Measurements from ENCODE around the gene RFTN1.

Gene RFTN1

DNA sequence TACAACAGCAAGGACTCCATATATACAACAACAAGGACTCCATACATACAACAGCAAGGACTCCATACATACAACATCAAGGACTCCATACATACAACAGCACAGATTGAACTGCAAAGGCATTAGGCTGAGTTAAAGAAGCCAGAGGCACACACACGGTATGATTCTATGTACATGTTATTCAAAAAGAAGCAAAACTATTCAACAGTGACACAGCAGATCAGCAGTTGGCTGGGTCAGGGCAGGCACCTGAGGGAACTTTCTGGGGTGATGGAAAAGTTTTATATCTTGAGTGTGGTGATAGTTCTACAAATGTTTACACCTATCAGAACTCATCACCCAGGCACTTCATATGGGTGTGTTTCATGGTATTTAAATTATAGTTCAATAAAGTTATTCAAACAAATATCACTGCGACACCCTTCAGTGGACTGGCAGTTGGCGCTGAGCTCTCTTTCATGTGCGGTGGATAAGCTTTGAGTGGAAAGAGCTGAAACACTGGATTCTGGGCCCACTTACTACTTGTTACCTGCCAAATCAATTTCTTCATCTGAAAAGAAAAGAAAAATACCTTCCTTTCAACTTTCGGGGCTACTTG, 28.0 kb downstream of the RFTN1 start:
- no peak for DNase-seq

DNA sequence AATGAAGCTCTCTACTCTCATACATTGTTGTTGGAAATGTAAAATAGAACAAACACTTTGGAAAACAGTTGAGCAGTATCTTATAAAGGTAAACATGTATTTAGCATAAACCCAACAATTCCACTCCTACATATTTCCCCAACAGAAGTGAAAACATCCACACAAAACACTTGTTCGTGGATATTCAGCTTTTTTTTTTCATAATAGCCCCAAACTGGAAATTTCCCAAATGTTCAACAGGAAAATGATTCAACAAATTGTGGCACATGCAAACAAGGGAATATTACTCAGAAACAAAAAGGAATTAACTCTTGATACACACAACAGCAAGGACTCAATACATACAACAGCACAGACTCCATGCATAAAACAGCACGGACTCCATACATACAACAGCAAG, 28.5 kb downstream of the RFTN1 start:
- DNase-seq: no peak

DNA sequence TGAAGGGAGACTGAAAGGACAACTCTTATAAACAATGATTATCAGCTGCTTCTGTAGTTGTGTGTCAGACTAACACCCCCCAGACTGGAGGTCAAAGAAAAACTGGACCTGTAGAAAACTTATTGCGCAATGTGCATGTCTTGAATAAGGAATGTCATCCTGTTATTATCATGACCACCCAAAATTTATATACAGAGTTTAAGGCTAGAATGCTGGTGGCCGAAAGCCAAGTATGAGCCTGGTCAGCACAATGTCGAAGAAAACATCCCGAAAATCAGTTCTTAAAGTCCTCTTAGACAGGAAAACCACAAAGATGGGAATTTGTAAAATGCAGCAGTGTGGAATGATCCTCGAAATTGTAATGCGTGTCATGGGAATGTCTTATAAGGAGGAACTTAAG, 29.3 kb downstream of the RFTN1 start:
- no peak for DNase-seq

DNA sequence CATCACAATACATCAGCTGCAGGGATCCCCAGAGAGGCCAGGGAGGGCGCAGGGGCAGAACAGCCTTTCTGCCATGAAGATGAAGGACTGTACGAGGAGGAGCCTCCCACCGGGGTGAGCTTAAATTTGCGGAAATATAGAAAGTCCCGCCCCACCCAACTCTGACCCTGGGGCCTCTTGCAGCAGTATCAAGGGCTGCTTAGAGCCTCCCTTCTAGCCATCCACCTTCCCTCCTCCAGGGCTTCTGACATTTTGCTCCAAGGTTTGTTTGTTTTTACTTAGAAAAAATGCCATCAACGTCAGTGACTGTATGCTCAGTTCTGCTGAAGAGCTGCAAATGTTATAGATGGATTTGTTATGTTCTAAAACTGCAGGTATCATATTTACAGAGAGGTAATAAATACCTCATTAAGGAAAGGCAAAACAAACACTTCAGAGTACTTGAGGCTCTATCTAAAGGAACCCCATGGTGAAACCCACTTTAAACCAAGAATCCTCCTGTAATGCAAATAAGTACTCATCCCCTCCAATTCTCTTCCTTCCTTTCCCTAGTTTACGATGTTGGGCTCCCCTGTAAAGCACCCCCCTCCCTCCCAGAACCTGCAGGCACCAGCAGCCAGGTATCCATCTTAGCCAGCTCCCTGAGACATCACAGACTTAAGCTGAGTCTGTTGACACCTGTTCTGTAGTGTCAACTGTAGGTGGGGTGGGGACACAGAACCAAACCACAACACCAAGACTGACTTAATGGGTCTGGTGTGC, 30.5 kb downstream of the RFTN1 start:
- peak; percentile 47 for DNase-seq

DNA sequence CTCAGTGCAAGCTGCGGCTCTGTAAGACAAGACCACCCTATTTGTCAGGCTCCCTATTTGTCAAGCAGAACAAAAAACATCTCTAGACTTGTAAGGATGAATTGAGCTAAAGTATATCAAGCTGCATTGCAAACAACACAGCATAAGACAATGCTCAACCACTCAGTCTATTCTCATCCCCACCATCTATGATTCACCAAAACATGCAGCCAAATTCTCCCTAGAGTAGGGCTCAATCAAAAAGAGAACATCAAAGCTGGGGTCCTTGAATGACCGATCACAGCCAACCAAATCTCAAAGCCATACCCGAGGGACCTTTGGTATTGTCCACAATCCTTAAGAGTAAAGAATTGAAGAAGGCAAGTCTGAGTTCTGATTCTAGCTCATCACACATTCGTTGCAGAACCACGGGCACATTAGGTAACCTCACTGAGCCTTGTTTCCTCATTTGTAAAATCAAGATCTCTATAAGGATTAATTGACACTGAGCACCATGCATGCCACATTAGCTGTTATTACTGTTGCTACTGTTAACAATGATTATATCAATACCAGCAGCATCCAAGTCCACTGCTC, 31.2 kb downstream of the RFTN1 start:
- no peak for DNase-seq

DNA sequence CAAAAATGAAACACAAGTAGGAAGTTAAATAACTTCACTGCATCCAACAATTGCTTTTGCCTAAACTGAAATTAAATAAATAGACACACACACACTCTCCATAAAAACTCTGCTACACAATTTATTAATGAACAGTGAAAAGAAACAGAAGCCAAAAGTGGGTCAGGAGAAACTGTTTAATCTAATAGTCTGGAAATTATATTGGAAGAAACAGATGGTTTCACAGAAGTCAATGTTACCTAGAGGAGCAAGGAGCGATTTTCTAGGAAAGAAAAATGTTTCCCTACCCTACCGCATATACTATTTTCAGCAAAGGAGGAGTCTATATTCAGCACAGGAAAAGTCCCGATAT, 32.0 kb downstream of the RFTN1 start:
- DNase-seq: no peak

DNA sequence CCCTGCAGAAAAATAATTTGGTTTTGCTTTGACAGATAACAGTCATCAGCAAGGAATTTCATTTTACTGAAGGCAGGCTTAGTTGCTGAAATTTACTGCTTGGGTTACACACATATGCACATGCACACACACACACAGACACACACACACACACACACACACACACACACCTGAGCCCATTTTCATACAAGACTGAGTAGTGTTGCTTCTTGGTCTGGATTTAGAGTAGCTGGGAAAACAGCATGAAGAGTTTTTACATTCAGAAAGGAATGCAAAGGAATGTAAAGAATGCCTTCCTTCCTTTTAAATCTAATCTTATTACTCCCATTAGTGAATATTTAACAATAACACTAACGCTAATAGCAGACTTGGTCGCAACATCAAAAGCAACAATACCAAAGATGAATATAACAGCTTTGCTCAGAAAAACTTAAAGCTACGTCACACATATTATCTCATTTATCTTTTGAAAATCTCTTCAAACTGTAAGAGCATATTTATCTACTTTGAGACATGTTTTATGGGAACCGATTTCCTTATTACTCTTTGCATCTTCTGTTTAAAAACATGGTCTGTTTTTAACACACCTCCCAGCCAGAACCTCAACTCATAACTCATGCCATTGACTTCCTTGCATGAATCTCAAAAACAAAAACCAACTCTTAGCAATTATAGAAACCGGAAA, 32.5 kb downstream of the RFTN1 start:
- no peak for DNase-seq

DNA sequence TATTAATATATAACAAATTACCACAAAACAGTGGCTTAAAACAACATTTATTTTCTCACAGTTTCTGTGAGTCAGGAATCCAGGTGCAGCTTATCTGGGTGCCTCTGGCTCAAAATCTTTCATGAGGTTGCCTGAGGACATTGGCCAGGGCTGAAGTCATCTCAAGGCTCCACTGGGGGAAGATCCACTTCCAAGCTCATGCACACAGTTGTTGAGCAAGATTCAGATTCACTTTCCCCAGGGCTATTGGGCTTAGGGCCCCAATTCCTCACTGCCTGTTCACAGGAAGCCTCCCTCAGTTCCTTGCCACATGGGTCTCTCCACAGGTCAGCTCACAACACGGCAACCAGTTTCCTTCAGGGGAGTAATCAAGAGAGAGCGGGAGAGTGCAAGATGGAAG, 35.0 kb downstream of the RFTN1 start:
- DNase-seq: no peak

DNA sequence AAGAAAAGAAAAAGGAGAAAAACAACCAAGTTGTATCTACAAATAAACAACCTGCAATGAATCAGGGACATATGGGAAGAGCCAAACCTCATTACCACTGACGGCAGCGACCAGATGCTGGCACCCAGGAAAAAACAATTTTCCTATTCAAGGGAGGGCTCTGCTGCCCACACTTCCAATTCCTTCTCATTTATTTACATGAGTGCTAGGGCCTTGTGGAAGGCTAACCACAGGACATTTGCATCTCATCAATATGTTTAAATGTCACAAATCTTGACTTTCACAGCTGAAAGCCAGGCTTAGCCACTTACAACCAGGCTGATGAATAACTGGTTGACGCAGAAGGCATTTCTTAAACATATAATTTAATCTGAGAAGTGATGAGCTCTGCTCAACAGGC, 36.0 kb downstream of the RFTN1 start:
- DNase-seq: no peak

DNA sequence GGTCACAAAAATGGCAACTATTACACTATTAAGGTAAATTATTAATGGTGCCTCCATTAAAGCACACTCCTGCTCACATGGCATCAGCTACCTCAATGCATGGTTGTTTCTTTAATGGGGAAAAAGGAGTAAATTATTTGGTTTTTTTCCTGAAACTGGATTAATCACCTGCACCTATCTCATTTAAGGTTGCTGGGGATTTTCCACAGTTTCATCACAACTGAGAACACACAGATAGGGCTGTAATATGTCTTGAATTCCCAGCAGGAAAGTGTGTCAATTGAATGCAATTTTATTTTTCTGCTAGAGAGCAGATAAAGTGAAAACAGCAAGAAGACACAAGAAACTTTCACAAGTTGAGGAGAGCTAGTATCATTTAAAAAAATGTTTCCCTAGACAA, 36.4 kb downstream of the RFTN1 start:
- no peak for DNase-seq

DNA sequence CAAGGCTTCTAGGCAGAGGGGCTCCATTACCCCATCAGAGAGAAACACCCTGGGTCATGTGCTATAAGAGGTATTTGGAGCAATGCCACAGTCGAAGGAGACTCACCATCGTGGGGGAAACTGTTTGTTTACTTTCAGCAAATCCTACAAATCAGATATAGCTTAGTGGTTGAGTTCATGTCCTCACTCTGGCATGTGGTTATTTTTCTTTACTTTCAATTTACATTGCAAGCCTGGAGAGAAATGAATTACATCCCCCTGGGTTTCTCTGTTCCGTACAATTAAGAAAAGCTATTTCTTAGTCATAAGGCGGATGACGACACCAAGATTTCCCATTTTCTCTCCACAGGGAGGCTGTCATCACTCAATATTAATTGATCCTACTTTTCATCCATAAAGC, 36.9 kb downstream of the RFTN1 start:
- DNase-seq: no peak

DNA sequence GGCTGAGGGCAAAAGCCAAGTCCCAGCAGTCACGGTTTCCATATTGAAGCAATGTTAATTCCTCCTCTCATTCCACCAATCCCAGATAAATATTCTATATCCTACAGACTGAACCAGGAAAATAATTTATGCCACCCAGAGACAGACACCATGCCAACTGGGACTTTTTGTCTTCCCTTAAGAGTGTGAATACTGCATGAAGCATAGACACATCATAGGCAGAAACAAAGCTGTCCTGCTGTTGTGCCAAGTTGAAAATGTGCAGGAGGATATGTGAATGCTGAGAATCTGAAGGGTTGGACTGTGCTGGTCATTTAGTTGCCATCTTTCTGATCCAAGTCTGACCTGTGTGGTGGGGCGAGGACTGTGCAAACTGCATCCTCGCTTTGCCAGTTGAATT, 37.7 kb downstream of the RFTN1 start:
- DNase-seq: no peak

DNA sequence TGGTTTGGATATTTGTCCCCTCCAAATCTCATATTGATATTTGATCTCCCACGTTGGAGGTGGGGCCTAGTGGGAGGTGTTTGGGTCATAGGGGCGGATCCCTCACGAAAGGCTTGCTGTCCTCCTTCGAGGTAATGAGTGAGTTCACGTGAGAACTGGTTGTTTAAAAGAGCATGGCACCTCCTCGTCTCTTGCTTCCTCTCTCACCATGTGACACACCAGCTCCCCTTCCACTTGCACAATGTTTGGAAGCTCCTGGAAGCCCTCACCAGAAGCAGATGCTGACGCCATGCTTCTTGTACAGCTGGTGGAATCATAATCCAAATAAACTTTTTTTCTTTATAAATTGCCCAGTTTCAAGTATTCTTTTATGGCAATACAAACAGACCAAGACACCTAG, 38.6 kb downstream of the RFTN1 start:
- no peak for DNase-seq

DNA sequence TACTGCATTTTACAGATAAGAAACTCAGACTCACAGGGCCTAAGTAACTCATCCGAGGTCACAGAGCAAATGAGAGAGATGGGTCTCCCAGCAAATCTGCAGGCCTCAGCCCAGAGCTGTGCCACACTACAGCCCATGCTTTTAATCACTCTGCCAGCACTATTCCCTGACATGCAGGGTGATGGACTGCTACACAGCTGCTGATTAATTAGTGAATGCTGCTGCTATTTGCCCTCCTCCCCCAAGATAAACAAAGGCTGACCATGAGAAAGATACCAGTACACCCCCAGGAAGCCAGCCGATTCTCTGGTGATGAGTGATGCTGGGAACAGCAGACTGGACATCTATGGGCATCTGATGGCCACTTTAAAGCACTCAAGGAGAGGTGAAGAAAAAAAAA, 39.3 kb downstream of the RFTN1 start:
- DNase-seq: no peak

DNA sequence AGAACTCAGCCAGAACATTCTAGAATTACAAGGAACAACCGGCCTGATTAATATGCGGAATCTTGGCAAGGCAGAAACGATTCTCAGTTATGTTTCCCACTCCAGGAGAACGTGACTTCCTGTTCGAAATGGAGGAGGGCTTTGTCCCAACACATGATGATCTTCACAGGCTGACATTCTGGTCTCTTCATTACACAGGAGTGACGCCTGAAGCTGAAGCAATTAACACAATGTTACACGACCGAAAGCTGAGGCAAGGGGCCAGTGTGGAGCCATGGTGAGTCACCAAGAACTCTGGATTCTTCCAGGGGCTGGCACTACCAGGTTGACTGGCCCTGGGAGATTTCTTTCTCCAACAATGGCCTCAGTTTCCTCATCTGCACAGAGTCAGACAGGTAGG, 40.9 kb downstream of the RFTN1 start:
- no peak for DNase-seq

DNA sequence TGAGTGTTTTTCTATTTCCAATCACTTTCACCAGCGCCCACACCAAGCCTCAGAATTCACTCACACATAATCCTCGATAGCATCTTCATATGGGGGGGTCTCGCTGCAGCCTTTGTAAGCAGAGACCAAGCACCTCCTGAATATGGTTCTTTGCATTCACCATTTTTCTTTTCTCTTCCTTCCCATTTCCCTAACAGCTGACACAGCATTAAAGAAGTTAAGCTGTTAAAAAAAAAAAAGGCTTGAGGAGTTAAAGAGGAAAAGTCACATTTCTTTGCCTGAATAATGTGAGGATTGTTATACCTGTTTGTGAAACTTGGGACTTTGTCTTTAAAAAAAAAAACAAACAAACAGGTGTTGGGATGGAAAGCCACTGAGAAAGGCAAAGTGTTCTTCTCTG, 41.6 kb downstream of the RFTN1 start:
- DNase-seq: no peak

DNA sequence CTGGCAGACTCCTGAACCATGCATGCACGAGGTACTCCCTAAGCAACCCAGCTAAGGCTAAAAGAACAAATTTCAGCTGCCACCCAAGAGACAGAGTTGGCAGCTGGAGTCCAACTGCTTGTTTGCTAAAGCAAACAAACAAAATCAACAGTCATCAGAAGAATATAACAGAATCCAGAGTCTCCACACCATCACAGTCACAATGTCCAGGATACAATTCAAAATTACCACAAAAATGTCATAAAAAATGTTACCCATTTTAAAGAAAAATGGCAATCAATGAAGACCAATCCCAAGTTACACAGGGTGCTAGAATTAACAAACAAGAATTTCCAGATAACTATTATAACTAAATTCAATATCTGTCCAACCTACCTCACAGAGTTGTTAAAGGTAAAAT, 42.9 kb downstream of the RFTN1 start:
- DNase-seq: no peak

DNA sequence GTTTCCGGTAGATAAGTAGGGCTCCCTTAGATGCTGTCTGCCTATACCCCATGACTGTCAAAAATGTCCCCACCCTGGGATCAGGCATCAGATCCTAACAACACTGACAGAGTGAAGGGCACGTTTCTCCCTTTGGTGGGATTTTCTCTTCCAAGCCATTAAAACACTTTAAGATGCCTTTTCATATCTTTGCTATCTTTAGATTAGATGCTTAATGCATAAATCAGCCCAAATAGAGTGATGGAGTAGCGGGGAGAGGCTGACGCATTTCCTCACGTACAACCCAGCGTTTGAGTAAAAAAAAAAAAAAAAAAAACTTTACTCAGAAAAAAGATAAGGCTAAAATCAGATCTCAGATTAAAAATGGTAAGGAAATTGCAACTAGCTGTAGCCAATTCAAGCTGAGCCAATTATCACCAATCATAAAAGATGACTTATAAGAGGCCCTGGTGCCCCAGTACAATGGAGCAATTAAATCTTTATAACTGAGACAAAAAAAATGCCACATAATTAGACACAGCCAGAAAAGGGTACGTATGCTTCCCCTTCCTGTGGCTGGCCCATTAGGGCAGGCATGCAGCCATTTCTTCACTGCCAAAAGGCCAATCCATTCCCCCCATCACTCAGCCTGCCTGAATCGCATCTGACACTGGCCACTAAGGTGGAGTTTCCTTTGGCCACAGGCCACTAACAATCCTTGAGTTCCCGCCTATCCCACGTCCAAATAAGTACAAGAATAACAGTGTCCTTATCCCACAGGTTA, 45.0 kb downstream of the RFTN1 start:
- no peak for DNase-seq

DNA sequence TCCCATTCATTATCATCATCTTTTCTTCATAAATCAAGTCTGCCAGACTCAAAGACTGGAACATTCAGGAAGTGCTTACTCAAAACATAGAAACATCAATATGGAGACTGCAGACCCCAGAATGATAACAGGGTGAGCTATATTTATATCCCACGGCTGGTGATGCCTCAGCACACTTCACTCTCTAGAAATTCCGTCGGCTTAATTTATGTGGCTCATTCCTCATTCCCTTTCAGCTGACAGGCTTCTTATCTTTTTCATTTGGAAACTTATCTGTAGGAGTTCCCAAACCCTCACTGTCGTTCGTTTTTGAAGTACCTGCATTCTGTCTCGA, 45.5 kb downstream of the RFTN1 start:
- no peak for DNase-seq

DNA sequence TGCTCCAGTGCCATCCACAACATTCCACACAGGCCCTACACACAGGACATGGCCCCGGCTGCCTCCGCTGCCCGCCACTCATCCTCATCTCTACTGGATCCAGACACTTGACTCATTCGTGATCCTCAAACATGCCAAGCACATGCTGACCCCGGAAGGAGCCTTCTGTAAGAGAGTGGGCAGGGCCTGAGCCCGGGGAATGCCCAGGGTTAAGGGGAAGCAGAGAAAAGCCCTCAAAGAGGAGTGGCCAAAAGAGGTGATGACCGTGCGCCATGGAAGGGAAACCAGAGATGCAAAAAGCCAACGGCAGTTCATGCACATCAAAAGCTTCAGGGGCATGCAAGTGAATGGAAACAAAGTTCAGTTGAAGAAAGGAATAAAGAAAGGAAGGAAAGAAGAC, 46.1 kb downstream of the RFTN1 start:
- DNase-seq: no peak

DNA sequence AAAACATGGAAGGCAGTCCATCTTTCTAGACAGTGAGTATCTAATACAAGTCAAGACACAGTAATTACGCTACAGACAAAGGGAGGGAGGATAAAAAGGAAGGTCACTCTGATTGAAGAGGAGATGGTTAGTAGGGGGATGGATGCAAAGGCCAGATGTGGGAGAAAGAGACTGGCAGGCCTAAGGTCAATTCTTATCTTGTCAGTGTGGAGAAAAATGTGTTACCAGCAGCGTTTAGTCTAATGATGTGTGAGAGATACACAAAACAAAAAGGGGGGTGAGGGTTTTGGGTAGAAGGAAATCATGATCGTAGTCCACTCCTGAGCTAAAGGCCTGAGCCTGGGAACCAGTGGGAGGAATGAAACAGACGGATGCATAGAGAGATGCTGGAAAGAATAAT, 46.7 kb downstream of the RFTN1 start:
- DNase-seq: no peak

DNA sequence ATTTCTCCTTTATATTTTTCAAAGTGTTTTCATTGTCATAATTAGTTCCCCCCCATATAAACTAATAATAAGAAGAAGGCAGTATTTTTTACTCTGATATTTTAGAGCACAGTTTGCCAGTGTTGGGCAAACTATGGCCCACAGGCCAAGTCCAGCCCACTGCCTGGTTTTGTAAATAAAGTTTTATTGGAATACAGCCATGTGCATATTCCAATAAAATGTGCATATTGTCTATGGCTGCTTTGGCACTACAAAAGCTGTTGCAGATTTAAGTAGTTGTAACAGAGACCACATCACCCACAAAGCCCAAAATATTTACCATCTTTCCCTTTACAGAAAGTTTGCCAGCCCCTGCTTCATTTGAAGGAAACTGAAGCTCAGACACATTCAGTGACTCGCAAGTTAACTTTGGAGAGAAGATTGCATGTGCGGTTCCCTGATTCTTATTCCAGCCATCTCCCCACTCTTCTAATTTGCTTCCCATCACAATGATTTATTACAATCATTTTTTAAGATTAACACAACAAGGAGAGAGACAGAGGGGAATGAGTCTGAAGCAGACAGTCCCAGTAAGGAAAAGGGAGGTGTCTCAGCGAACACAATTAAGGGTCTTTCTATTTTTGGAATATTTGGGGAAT, 48.9 kb downstream of the RFTN1 start:
- no peak for DNase-seq

DNA sequence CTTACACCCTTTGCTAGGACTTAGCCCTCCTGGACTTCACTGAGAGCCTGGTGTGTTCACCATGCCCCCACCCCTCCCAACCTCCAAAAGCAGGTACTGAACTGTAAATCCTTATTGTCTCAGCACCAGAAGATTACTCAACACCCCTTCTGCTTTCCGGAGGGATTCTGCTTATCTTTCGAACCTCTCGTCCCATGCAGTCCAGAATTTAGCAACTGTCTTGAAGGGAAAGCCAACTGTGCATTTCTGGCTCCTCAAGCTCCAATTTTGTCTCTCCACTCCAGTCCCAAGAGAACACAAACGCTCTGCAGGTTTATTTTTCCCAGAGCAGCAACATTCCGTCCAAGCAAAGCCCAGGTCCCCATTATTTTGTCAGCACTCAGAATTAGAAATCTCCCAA, 49.6 kb downstream of the RFTN1 start:
- DNase-seq: no peak
